H9 (cell line): ENCODE measurements around the gene RNF224. TPM values are rescaled to one million over a fixed set of nuclear protein-coding genes. Genes with fewer than 3 reads are reported as not detected.

Experiments used
- DNase-seq: peaks from one replicate; pipeline ENCODE4 v3.0.0-alpha.2; 2017
- H2AFZ ChIP-seq: one replicate; pipeline ENCODE4 v1.6.1; 2013; ENCODE audit warnings: mild to moderate bottlenecking, low read length, control low read depth, moderate library complexity
- H2AK5ac ChIP-seq: 2 replicates; pipeline ENCODE4 v1.6.1; 2013; ENCODE audit warnings: low read length, control low read depth, mixed read lengths; ENCODE audit not compliant: insufficient read length
- H2BK120ac ChIP-seq: one replicate; pipeline ENCODE4 v1.6.1; 2013; ENCODE audit warnings: low read depth, mild to moderate bottlenecking, low read length, control low read depth, inconsistent platforms; ENCODE audit not compliant: poor library complexity, severe bottlenecking
- H2BK12ac ChIP-seq: 2 replicates; pipeline ENCODE4 v1.6.1; 2013; ENCODE audit warnings: low read length, control low read depth, mixed read lengths, low read depth; ENCODE audit not compliant: insufficient read length
- H2BK15ac ChIP-seq: 2 replicates; pipeline ENCODE4 v1.6.1; 2013; ENCODE audit warnings: low read depth, low read length, control low read depth
- H2BK20ac ChIP-seq: one replicate; pipeline ENCODE4 v1.6.1; 2013; ENCODE audit warnings: low read depth, mild to moderate bottlenecking, low read length, control low read depth, inconsistent platforms; ENCODE audit not compliant: poor library complexity, severe bottlenecking
- H2BK5ac ChIP-seq: 2 replicates; pipeline ENCODE4 v1.6.1; 2013; ENCODE audit warnings: low read length, control low read depth, mixed read lengths; ENCODE audit not compliant: insufficient read length
- H3K14ac ChIP-seq: 2 replicates; pipeline ENCODE4 v1.6.1; 2013; ENCODE audit warnings: low read length, control low read depth; ENCODE audit not compliant: insufficient read depth
- H3K18ac ChIP-seq: 2 replicates; pipeline ENCODE4 v1.6.1; 2013; ENCODE audit warnings: low read depth, mild to moderate bottlenecking, mixed read lengths, low read length, control low read depth; ENCODE audit not compliant: insufficient read length
- H3K23ac ChIP-seq: 2 replicates; pipeline ENCODE4 v1.6.1; 2013; ENCODE audit warnings: low read length, control low read depth, mixed read lengths, low read depth; ENCODE audit not compliant: insufficient read length
- H3K23me2 ChIP-seq: 2 replicates; pipeline ENCODE4 v1.6.1; 2013; ENCODE audit warnings: low read depth, mild to moderate bottlenecking, mixed read lengths, low read length, control low read depth; ENCODE audit not compliant: insufficient read length, poor library complexity, severe bottlenecking
- H3K27ac ChIP-seq: 2 replicates; pipeline ENCODE4 v1.5.1; 2013; ENCODE audit warnings: low read length, control low read depth, mixed read lengths, low read depth; ENCODE audit not compliant: insufficient read length
- H3K27me3 ChIP-seq: 2 replicates; pipeline ENCODE4 v1.6.1; 2013; ENCODE audit warnings: low read length, control low read depth, inconsistent platforms; ENCODE audit not compliant: insufficient read depth
- H3K4ac ChIP-seq: 2 replicates; pipeline ENCODE4 v1.6.1; 2013; ENCODE audit warnings: low read depth, mild to moderate bottlenecking, control low read depth, inconsistent platforms, low read length, moderate library complexity
- H3K4me1 ChIP-seq: 2 replicates; pipeline ENCODE4 v1.6.1; 2013; ENCODE audit warnings: low read length, control low read depth, inconsistent platforms; ENCODE audit not compliant: insufficient read depth
- H3K4me2 ChIP-seq: 2 replicates; pipeline ENCODE4 v1.6.1; 2013; ENCODE audit warnings: low read length, control low read depth, mixed read lengths; ENCODE audit not compliant: insufficient read length, insufficient read depth
- H3K56ac ChIP-seq: 2 replicates; pipeline ENCODE4 v1.6.1; 2013; ENCODE audit warnings: low read depth, mild to moderate bottlenecking, mixed read lengths, low read length, control low read depth; ENCODE audit not compliant: insufficient read length
- H3K79me1 ChIP-seq: 2 replicates; pipeline ENCODE4 v1.6.1; 2013; ENCODE audit warnings: low read depth, mild to moderate bottlenecking, moderate library complexity, low read length, control low read depth, inconsistent platforms; ENCODE audit not compliant: insufficient read depth, poor library complexity, severe bottlenecking
- H3K79me2 ChIP-seq: 2 replicates; pipeline ENCODE4 v1.6.1; 2013; ENCODE audit warnings: low read length, control low read depth, inconsistent platforms; ENCODE audit not compliant: insufficient read depth
- H3K9ac ChIP-seq: 2 replicates; pipeline ENCODE4 v1.6.1; 2013; ENCODE audit warnings: low read length, control low read depth, mixed read lengths; ENCODE audit not compliant: insufficient read length; ENCODE audit errors: extremely low read depth
- H3K9me3 ChIP-seq: one replicate; pipeline ENCODE4 v1.6.1; 2013; ENCODE audit warnings: low read depth, low read length, inconsistent platforms; ENCODE audit not compliant: control insufficient read depth
- H3T11ph ChIP-seq: one replicate; pipeline ENCODE4 v1.6.1; 2013; ENCODE audit warnings: mild to moderate bottlenecking, low read length, control low read depth, inconsistent platforms
- H4K20me1 ChIP-seq: one replicate; pipeline ENCODE4 v1.6.1; 2013; ENCODE audit not compliant: control insufficient read depth, insufficient read length, insufficient read depth
- H4K5ac ChIP-seq: 2 replicates; pipeline ENCODE4 v1.6.1; 2013; ENCODE audit warnings: low read depth, mild to moderate bottlenecking, mixed read lengths, low read length, control low read depth; ENCODE audit not compliant: insufficient read length
- H4K8ac ChIP-seq: replicated peaks from 2 replicates; pipeline ENCODE4 v1.6.1; 2013; ENCODE audit warnings: low read length, control low read depth, mixed read lengths, low read depth; ENCODE audit not compliant: insufficient read length
- H4K91ac ChIP-seq: 2 replicates; pipeline ENCODE4 v1.6.1; 2013; ENCODE audit warnings: low read depth, mild to moderate bottlenecking, moderate library complexity, mixed read lengths, low read length, control low read depth; ENCODE audit not compliant: insufficient read length
- H3K27ac Mint-ChIP-seq, 3 experiments: 2 replicates in 2 of 3; 3 replicates in 1 of 3; pipeline ENCODE4 v1.8.0; 2020 to 2021; ENCODE audit warnings: mixed read lengths in 3 of 3, mild to moderate bottlenecking in 1 of 3, moderate library complexity in 1 of 3
- H3K27me3 Mint-ChIP-seq: 2 replicates; pipeline ENCODE4 v1.8.0; 2021; ENCODE audit warnings: low read depth, mild to moderate bottlenecking, moderate library complexity, mixed read lengths
- H3K36me3 Mint-ChIP-seq, 3 experiments: 2 replicates in 2 of 3; 3 replicates in 1 of 3; pipeline ENCODE4 v1.8.0; 2020 to 2021; ENCODE audit warnings: low read depth in 3 of 3, mixed read lengths in 3 of 3; ENCODE audit not compliant: insufficient read depth in 1 of 3
- H3K4me1 Mint-ChIP-seq, 2 experiments: 2 replicates each; pipeline ENCODE4 v1.8.0; 2020; ENCODE audit warnings: mixed read lengths in 2 of 2
- H3K4me3 Mint-ChIP-seq, 2 experiments: 2 replicates in 1 of 2; 3 replicates in 1 of 2; pipeline ENCODE4 v1.8.0; 2020 to 2021; ENCODE audit warnings: mild to moderate bottlenecking in 2 of 2, mixed read lengths in 2 of 2, moderate library complexity in 1 of 2
- H3K9me3 Mint-ChIP-seq, 2 experiments: 2 replicates in 1 of 2; 3 replicates in 1 of 2; pipeline ENCODE4 v1.8.0; 2020; ENCODE audit warnings: mild to moderate bottlenecking in 2 of 2, mixed read lengths in 2 of 2, moderate library complexity in 1 of 2
- WGBS: extraction: QIAGEN DNeasy Blood & Tissue Kit; methylation state at CpG from one replicate; pipeline ENCODE4 v1.1.7; 2013; ENCODE audit warnings: missing lambda C conversion rate, low lambda C conversion rate, mixed read lengths; ENCODE audit not compliant: insufficient read length; ENCODE audit errors: extremely low coverage; 5-methylcytosine and 5-hydroxymethylcytosine counted together
- total RNA-seq: library from RNA; stranded (reverse); gene quantifications from 2 replicates; pipeline ENCODE4 v1.2.1, GENCODE V29; 2021
- TF ChIP-seq, protein P1 (sequence below): fragments of 200-600 bp; sonication (generic); conservative IDR thresholded peaks from 3 replicates; pipeline ENCODE4 v1.8.0; 2021; ENCODE audit warnings: antibody characterized with exemption, mild to moderate bottlenecking

RNF224 gene
- total RNA-seq, 1 experiment from 2014 or later = 0.15 TPM

DNA sequence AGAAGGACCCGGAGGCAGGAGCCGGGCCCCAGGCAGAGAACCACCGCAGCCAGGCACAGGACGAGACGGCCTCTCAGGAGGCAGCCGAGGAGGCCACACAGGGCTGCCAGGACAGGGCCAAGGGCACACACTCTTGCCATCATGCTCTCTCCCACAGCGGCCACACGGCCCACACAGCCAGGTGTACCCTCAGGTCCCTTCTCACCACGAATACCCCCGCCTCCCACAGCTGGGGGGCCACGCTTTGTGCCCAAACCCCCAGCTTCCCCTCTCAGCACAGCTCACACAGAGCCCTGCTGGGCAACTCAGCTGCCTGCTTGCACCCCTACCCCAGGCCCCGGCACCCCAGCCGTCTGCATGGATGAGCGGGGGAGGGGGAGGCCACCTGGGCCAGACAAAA is 33.5 kb upstream of the RNF224 start:
- Histone ChIP-seq H3T11ph (no peak overlapping the region), H3K23me2 (peaks cover 5% of the 10 kb centered on the region), H3K9me3 (no peaks in the 10 kb centered on the region), H2BK12ac (no peak overlapping the region), H3K9ac (no peak overlapping the region), H3K4me2 (no peak overlapping the region), H3K27ac (no peak overlapping the region), H4K8ac (no peak overlapping the region), H2AFZ (no peak overlapping the region), H2BK15ac (no peak overlapping the region), H2BK20ac (no peak overlapping the region), H3K4me1 (peaks cover 5% of the 10 kb centered on the region; the same call in 1 of the 2 replicates), H4K20me1 (no peaks in the 10 kb centered on the region), H2BK120ac (no peak overlapping the region), H4K91ac (no peak overlapping the region), H3K23ac (no peak overlapping the region), H3K18ac (no peak overlapping the region), H3K4ac (no peak overlapping the region), H3K79me1 (no peaks in the 10 kb centered on the region), H3K27me3 (no peaks in the 10 kb centered on the region), H2BK5ac (no peak overlapping the region), H4K5ac (no peak overlapping the region), H3K14ac (no peak overlapping the region), H3K79me2 (0 out of 2 replicates have a peak, but pooled peaks cover 2% of the 10 kb centered on the region), H3K56ac (no peak overlapping the region), H2AK5ac (no peak overlapping the region)
- no peak for DNase-seq
- Mint-ChIP-seq H3K36me3 (peaks cover 5 to 15% (median 12%) of the 10 kb centered on the region in 3 experiments; a peak in 5 of 7 replicates), H3K4me3 (no peak overlapping the region), H3K27me3 (no peaks in the 10 kb centered on the region), H3K9me3 (no peaks in the 10 kb centered on the region), H3K27ac (no peak overlapping the region), H3K4me1 (peaks cover 13 to 19% of the 10 kb centered on the region in 2 experiments)
- no CpG with 5 or more reads among the region's 14 CpGs for WGBS
- TF ChIP-seq, protein P1, sequence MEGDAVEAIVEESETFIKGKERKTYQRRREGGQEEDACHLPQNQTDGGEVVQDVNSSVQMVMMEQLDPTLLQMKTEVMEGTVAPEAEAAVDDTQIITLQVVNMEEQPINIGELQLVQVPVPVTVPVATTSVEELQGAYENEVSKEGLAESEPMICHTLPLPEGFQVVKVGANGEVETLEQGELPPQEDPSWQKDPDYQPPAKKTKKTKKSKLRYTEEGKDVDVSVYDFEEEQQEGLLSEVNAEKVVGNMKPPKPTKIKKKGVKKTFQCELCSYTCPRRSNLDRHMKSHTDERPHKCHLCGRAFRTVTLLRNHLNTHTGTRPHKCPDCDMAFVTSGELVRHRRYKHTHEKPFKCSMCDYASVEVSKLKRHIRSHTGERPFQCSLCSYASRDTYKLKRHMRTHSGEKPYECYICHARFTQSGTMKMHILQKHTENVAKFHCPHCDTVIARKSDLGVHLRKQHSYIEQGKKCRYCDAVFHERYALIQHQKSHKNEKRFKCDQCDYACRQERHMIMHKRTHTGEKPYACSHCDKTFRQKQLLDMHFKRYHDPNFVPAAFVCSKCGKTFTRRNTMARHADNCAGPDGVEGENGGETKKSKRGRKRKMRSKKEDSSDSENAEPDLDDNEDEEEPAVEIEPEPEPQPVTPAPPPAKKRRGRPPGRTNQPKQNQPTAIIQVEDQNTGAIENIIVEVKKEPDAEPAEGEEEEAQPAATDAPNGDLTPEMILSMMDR = no peak
